IMR-90 (cell line): ENCODE results near the gene CDKN1C. TPM values are rescaled to one million over a fixed set of nuclear protein-coding genes. Genes with fewer than 3 reads are reported as not detected.
A peak's percentile ranks its signal among the peaks of the same experiment; 100 is the strongest.

Experiments
- ATAC-seq: fragments of 200-7000 bp; cut with Tn5 transposase; 2 replicates; pipeline ENCODE4 v1.9.1; 2020; ENCODE audit warnings: low read depth, mild to moderate bottlenecking, moderate library complexity
- BruUV-seq: library from RNA; stranded (reverse); fragments of 400-500 nt; replicated peaks from 2 replicates; lab custom pipeline; 2021; lab: Mats Ljungman, UMichigan
- CTCF ChIA-PET: fragments of 300-600 bp; formaldehyde crosslinking; extraction: SDS; loops from one replicate; lab custom pipeline; 2021; ENCODE audit warnings: antibody characterized with exemption; lab: Yijun Ruan, JAX
- POLR2A ChIA-PET: fragments of 300-600 bp; sonication (Branson Sonifier 250); formaldehyde crosslinking; loops from one replicate; lab custom pipeline; 2022; ENCODE audit warnings: antibody characterized with exemption; ENCODE audit not compliant: unreplicated experiment; lab: Charles Lee
- DNase-seq: peaks from one replicate; pipeline ENCODE4 v3.0.0; 2013
- H2AFZ ChIP-seq: replicated peaks from 2 replicates; pipeline ENCODE3; 2013; ENCODE audit warnings: low read length, mild to moderate bottlenecking; ENCODE audit not compliant: poor library complexity
- H2AK5ac ChIP-seq: 2 replicates; pipeline ENCODE4 v1.6.1; 2013; ENCODE audit warnings: low read depth, low read length, inconsistent platforms
- H2AK9ac ChIP-seq: replicated peaks from 2 replicates; pipeline ENCODE3; 2013; ENCODE audit warnings: mild to moderate bottlenecking, low read depth, low read length, moderate library complexity; ENCODE audit not compliant: poor library complexity
- H2BK120ac ChIP-seq: 2 replicates; pipeline ENCODE4 v1.6.1; 2013; ENCODE audit warnings: low read depth, low read length, inconsistent platforms
- H2BK15ac ChIP-seq: 3 replicates; pipeline ENCODE4 v1.6.1; 2013; ENCODE audit warnings: low read depth, low read length, inconsistent platforms
- H2BK20ac ChIP-seq: 2 replicates; pipeline ENCODE4 v1.6.1; 2013; ENCODE audit warnings: low read depth, mild to moderate bottlenecking, inconsistent platforms, low read length, moderate library complexity
- H2BK5ac ChIP-seq: 2 replicates; pipeline ENCODE4 v1.6.1; 2013; ENCODE audit warnings: mild to moderate bottlenecking, low read depth, low read length, inconsistent platforms; ENCODE audit not compliant: poor library complexity, severe bottlenecking
- H3K14ac ChIP-seq: replicated peaks from 2 replicates; pipeline ENCODE4 v1.6.1; 2013; ENCODE audit warnings: low read depth, low read length, inconsistent platforms
- H3K18ac ChIP-seq: 2 replicates; pipeline ENCODE4 v1.6.1; 2013; ENCODE audit warnings: low read depth, low read length, control low read depth
- H3K23ac ChIP-seq: 2 replicates; pipeline ENCODE4 v1.6.1; 2013; ENCODE audit warnings: low read depth, low read length, inconsistent platforms
- H3K27ac ChIP-seq: 2 replicates; pipeline ENCODE4 v1.5.1; 2013; ENCODE audit warnings: mild to moderate bottlenecking, control low read depth, low read length; ENCODE audit not compliant: insufficient read depth
- H3K27me3 ChIP-seq: 2 replicates; pipeline ENCODE4 v1.6.1; 2013; ENCODE audit warnings: low read length; ENCODE audit not compliant: control insufficient read depth, insufficient read depth
- H3K36me3 ChIP-seq: 2 replicates; pipeline ENCODE4 v1.6.1; 2013; ENCODE audit warnings: low read length, mixed read lengths; ENCODE audit not compliant: control insufficient read depth, insufficient read depth
- H3K4ac ChIP-seq: 2 replicates; pipeline ENCODE4 v1.6.1; 2013; ENCODE audit warnings: low read depth, low read length, inconsistent platforms
- H3K4me1 ChIP-seq: 2 replicates; pipeline ENCODE4 v1.6.1; 2013; ENCODE audit warnings: low read length, mixed read lengths; ENCODE audit not compliant: control insufficient read depth, insufficient read depth
- H3K4me2 ChIP-seq: 2 replicates; pipeline ENCODE4 v1.6.1; 2013; ENCODE audit warnings: low read depth, mild to moderate bottlenecking, control low read depth, low read length, moderate library complexity
- H3K4me3 ChIP-seq: 2 replicates; pipeline ENCODE4 v1.5.1; 2013; ENCODE audit warnings: low read depth, mild to moderate bottlenecking, control low read depth, low read length, moderate library complexity; ENCODE audit not compliant: insufficient read depth
- H3K56ac ChIP-seq: 2 replicates; pipeline ENCODE4 v1.6.1; 2013; ENCODE audit warnings: low read length, inconsistent platforms; ENCODE audit not compliant: insufficient read depth; ENCODE audit errors: extremely low read depth
- H3K79me1 ChIP-seq, 2 experiments: 2 replicates each; pipeline ENCODE4 v1.6.1; 2013; ENCODE audit warnings: low read length in 2 of 2, inconsistent platforms in 1 of 2, low read depth in 1 of 2
- H3K9ac ChIP-seq: 2 replicates; pipeline ENCODE4 v1.6.1; 2013; ENCODE audit warnings: low read depth, low read length, control low read depth
- H3K9me1 ChIP-seq: 2 replicates; pipeline ENCODE4 v1.6.1; 2013; ENCODE audit warnings: low read length, inconsistent platforms; ENCODE audit not compliant: insufficient read depth
- H3K9me3 ChIP-seq: 2 replicates; pipeline ENCODE4 v1.6.1; 2013; ENCODE audit warnings: low read length; ENCODE audit not compliant: control insufficient read depth, insufficient read depth
- H4K20me1 ChIP-seq: 2 replicates; pipeline ENCODE4 v1.6.1; 2013; ENCODE audit warnings: low read length, inconsistent platforms; ENCODE audit not compliant: insufficient read depth
- H4K5ac ChIP-seq: 2 replicates; pipeline ENCODE4 v1.6.1; 2013; ENCODE audit warnings: mild to moderate bottlenecking, low read depth, low read length, control low read depth
- H4K8ac ChIP-seq, 2 experiments: 2 replicates each; pipeline ENCODE4 v1.6.1; 2013; ENCODE audit warnings: low read depth in 2 of 2, low read length in 2 of 2, control low read depth in 1 of 2, inconsistent platforms in 1 of 2
- H4K91ac ChIP-seq: 2 replicates; pipeline ENCODE4 v1.6.1; 2013; ENCODE audit warnings: low read depth, low read length, inconsistent platforms; ENCODE audit not compliant: insufficient read depth
- NFE2L2 ChIP-seq: fragments of 150-350 bp; IDR thresholded peaks from 2 replicates; pipeline ENCODE4 v1.6.1; 2016; ENCODE audit warnings: low read depth, mild to moderate bottlenecking, low read length
- POLR2A ChIP-seq: IDR thresholded peaks from 2 replicates; pipeline ENCODE4 v1.6.1; 2012; ENCODE audit warnings: mild to moderate bottlenecking, low read depth, low read length
- USF2 ChIP-seq: fragments of 150-350 bp; IDR thresholded peaks from 2 replicates; pipeline ENCODE4 v1.6.1; 2017; ENCODE audit warnings: mild to moderate bottlenecking, antibody characterized with exemption, low read length, low read depth
- WGBS, 2 experiments: methylation state at CpG; one replicate each; pipeline versions ENCODE4 v1.1.5 to v1.1.7; 2013; ENCODE audit warnings: missing lambda C conversion rate in 2 of 2; ENCODE audit not compliant: insufficient read length in 1 of 2; ENCODE audit errors: extremely low coverage in 2 of 2; 5-methylcytosine and 5-hydroxymethylcytosine counted together
- dilution Hi-C: fragments of 300-500 bp; cut with HindIII; formaldehyde crosslinking; loops from one replicate; pipeline ENCODE4 v1.14.3; 2018; ENCODE audit warnings: low sequenced_read_pairs; ENCODE audit not compliant: unreplicated experiment
- in situ Hi-C: fragments of 300-500 bp; cut with MboI; formaldehyde crosslinking; loops from 3 replicates; pipeline ENCODE4 v1.14.3; 2019; ENCODE audit warnings: low sequenced_read_pairs, inconsistent platforms, mixed read lengths
- intact Hi-C: fragments of 100-400 bp; cut with micrococcal nuclease; formaldehyde crosslinking; loops from 2 replicates; pipeline ENCODE4 v1.10.0; 2022
- polyA plus RNA-seq, 3 experiments: library from polyadenylated mRNA; depleted of rRNA; stranded (reverse); fragments of >200 nt; gene quantifications; 2 replicates each; pipeline ENCODE4 v1.2.3, GENCODE V29; 2012; ENCODE audit warnings: low replicate concordance in 1 of 3
- total RNA-seq: library from RNA; depleted of rRNA; stranded (reverse); fragments of >200 nt; gene quantifications from 2 replicates; pipeline ENCODE4 v1.2.3, GENCODE V29; 2012

The CDKN1C gene
- total and polyA plus RNA-seq, 2 of the 4 experiments (the other 2 are of a cell fraction) = 1.6 to 3.0 TPM

GRCh38 chr11:2931771-2932738 is 46.5 kb upstream of the CDKN1C start (continued):
- no peak for TF ChIP-seq USF2

- H3K18ac ChIP-seq = no peak overlapping the region
- no peak for ATAC-seq
- POLR2A ChIA-PET = no interaction called here
- no peak overlapping the region for H3K4me2 ChIP-seq
- peaks cover 10% of the 10 kb centered on the region for H3K9me1 ChIP-seq
- H3K27me3 ChIP-seq = no peaks in the 10 kb centered on the region
- H2BK20ac ChIP-seq = no peak overlapping the region
- H3K56ac ChIP-seq = no peak overlapping the region
- no peak overlapping the region for H4K5ac ChIP-seq
- H3K79me1 ChIP-seq = peaks cover 6 to 25% of the 10 kb centered on the region in 2 experiments; a peak in 3 of 4 replicates
- no TSS peak for BruUV-seq
- peak overlapping the region; percentile 1 for H2AK9ac ChIP-seq
- H3K23ac ChIP-seq = no peak overlapping the region
- no peak overlapping the region for H4K8ac ChIP-seq
- peak overlapping the region; percentile 46; the same call in 1 of the 2 replicates for H2AK5ac ChIP-seq
- peak overlapping the region; percentile 15; the same call in 1 of the 2 replicates for H2BK120ac ChIP-seq
- no peak overlapping the region for H3K9ac ChIP-seq
- H3K36me3 ChIP-seq = no peaks in the 10 kb centered on the region
- peaks cover 16% of the 10 kb centered on the region for H3K4me1 ChIP-seq
- TF ChIP-seq POLR2A = peak; percentile 43; the same call in 1 of the 2 replicates
- TF ChIP-seq NFE2L2 = no peak
- no peak for DNase-seq
- WGBS, 2 experiments = no CpG with 5 or more reads among the region's 4 CpGs
- H3K27ac ChIP-seq = no peak overlapping the region
- no peak overlapping the region; the same call in 1 of the 2 replicates for H3K4ac ChIP-seq
- no peak overlapping the region for H4K91ac ChIP-seq
- no peaks in the 10 kb centered on the region for H3K9me3 ChIP-seq
- no peak overlapping the region; the same call in 2 of the 3 replicates for H2BK15ac ChIP-seq
- dilution Hi-C loops = no loop called here
- H3K14ac ChIP-seq = no peak overlapping the region
- in situ Hi-C loops = no loop called here
- intact Hi-C loops = no loop called here
- CTCF ChIA-PET = no interaction called here
- no peak overlapping the region for H2AFZ ChIP-seq
- H3K4me3 ChIP-seq = no peak overlapping the region
- H4K20me1 ChIP-seq = peaks cover 18% of the 10 kb centered on the region
- H2BK5ac ChIP-seq = no peak overlapping the region
Measured at GRCh38 chr11:2931420-2931746, 45.8 kb upstream of the CDKN1C start.
